ENCODE measurements around the gene AKIRIN2. TPM values are rescaled to one million over a fixed set of nuclear protein-coding genes. Genes with fewer than 3 reads are reported as not detected.

Gene AKIRIN2
- total and polyA plus RNA-seq, 11 donors = 15.2 to 54.7 (median 40.7) TPM

DNA sequence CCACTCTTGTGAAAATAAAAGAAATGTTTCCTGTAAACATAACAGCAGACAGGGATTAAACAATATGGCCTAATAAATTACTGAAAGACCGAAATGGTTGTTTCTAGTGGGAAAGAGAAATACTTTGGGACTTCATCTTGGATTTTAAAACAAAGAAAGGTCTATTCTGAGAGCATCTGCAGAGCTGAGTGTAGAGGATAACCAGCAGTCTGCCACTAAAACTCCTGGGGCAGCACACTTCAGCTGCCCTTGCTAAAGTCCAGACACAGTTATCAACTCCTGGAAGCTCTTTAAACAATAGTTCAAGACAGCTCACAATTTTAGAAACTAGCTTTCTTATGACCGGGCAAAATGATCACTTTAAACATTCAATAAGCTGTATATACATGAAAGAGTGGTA, 38.6 kb downstream of the AKIRIN2 start:
- Histone ChIP-seq H3K4me3 (no peak overlapping the region), H3K36me3 (peaks cover 0 to 60% (median 32%) of the 10 kb centered on the region in 9 donors), H3K9me3 (no peaks in the 10 kb centered on the region), H3K27ac (peak overlapping the region in 7 of 12 donors; percentile 0 to 36 (median 11)), H3K4me1 (peaks cover 0 to 15% (median 0%) of the 10 kb centered on the region in 12 donors), H3K27me3 (no peaks in the 10 kb centered on the region)
- peak in 3 of 4 donors; percentile 53 to 66 (median 56) for ATAC-seq
- WGBS, 4 donors = 47 to 62% (median 55%) methylated on average over 2 of the region's 2 CpGs
- intact Hi-C loops (cut with DNase I) = loop anchor here in 1 of 10 donors (5.0 kb wide), 1 partner anchor 34 kb away; no protein-coding TSS in a partner anchor
- DNase-seq = no peak
- TF ChIP-seq, protein P1, sequence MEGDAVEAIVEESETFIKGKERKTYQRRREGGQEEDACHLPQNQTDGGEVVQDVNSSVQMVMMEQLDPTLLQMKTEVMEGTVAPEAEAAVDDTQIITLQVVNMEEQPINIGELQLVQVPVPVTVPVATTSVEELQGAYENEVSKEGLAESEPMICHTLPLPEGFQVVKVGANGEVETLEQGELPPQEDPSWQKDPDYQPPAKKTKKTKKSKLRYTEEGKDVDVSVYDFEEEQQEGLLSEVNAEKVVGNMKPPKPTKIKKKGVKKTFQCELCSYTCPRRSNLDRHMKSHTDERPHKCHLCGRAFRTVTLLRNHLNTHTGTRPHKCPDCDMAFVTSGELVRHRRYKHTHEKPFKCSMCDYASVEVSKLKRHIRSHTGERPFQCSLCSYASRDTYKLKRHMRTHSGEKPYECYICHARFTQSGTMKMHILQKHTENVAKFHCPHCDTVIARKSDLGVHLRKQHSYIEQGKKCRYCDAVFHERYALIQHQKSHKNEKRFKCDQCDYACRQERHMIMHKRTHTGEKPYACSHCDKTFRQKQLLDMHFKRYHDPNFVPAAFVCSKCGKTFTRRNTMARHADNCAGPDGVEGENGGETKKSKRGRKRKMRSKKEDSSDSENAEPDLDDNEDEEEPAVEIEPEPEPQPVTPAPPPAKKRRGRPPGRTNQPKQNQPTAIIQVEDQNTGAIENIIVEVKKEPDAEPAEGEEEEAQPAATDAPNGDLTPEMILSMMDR (IDR thresholded peaks at IDR 0.05) = no peak
- no peak for TF ChIP-seq POLR2A (IDR thresholded peaks at IDR 0.05)

DNA sequence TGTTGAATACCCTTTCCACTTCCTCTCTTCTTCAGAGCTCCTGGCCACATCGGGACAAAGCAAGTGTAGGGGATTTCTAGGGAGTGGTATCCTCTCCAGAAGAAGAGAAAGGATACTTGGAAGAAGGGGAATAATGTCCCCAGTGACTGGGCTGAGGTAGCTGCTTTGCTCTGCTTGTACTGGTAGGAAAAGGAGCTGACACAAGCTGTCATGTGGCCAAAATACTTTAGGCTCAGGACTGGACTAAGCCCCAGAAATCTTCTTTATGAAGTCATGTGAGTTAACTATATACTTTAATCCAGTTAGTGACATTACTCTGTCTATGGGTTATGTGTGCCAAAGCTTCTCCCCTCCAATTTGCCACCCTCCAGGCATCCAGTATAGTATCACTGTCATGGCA, 40.5 kb downstream of the AKIRIN2 start:
- intact Hi-C loops (cut with DNase I) = loop anchor here in 1 of 10 donors (5.0 kb wide), 1 partner anchor 36 kb away; no protein-coding TSS in a partner anchor
- no peak for DNase-seq
- Histone ChIP-seq H3K36me3 (peaks cover 0 to 57% (median 22%) of the 10 kb centered on the region in 9 donors), H3K27ac (peak overlapping the region in 4 of 12 donors; percentile 11 to 51 (median 18)), H3K4me3 (no peak overlapping the region), H3K4me1 (peaks cover 0 to 23% (median 0%) of the 10 kb centered on the region in 12 donors), H3K9me3 (no peaks in the 10 kb centered on the region), H3K27me3 (no peaks in the 10 kb centered on the region)
- WGBS, 4 donors = 28 to 72% (median 60%) methylated on average over 1 of the region's 1 CpG
- no peak for TF ChIP-seq POLR2A (IDR thresholded peaks at IDR 0.05)
- TF ChIP-seq, protein P1 (IDR thresholded peaks at IDR 0.05) = no peak
- ATAC-seq = peak; percentile 19 to 48 (median 36)

DNA sequence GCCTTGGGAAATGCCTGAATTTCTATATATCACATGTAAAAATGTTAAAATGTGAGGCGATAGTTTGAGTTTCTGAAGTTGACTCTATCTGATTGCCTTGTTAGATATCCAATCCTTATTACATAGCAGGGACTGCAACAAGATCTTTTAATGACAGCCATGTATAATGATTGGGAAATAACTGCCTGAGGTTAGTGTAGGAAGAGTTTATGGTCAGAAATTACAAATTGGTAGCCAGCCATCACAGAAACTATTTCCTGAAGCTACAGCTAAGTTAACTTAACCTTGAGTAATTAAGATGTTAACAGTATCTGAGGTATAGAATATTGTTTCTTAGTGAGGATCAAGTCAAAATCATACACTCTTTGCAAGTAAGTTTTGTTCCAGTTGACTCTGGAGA, 41.0 kb downstream of the AKIRIN2 start:
- H3K27me3 ChIP-seq = no peaks in the 10 kb centered on the region
- DNase-seq (no peak), ATAC-seq (no peak)
- no peak overlapping the region for H3K4me3 ChIP-seq
- intact Hi-C loops (cut with DNase I) = loop anchor here in 1 of 10 donors (5.0 kb wide), 1 partner anchor 36 kb away; no protein-coding TSS in a partner anchor
- no peaks in the 10 kb centered on the region for H3K9me3 ChIP-seq
- H3K4me1 ChIP-seq = peaks cover 0 to 23% (median 0%) of the 10 kb centered on the region in 12 donors
- WGBS, 4 donors = 95 to 98% (median 97%) methylated on average over 1 of the region's 1 CpG
- peak overlapping the region in 6 of 12 donors; percentile 0 to 51 (median 12) for H3K27ac ChIP-seq
- TF ChIP-seq, protein P1 (IDR thresholded peaks at IDR 0.05) = no peak
- no peak for TF ChIP-seq POLR2A (IDR thresholded peaks at IDR 0.05)
- H3K36me3 ChIP-seq = peaks cover 0 to 58% (median 21%) of the 10 kb centered on the region in 9 donors

DNA sequence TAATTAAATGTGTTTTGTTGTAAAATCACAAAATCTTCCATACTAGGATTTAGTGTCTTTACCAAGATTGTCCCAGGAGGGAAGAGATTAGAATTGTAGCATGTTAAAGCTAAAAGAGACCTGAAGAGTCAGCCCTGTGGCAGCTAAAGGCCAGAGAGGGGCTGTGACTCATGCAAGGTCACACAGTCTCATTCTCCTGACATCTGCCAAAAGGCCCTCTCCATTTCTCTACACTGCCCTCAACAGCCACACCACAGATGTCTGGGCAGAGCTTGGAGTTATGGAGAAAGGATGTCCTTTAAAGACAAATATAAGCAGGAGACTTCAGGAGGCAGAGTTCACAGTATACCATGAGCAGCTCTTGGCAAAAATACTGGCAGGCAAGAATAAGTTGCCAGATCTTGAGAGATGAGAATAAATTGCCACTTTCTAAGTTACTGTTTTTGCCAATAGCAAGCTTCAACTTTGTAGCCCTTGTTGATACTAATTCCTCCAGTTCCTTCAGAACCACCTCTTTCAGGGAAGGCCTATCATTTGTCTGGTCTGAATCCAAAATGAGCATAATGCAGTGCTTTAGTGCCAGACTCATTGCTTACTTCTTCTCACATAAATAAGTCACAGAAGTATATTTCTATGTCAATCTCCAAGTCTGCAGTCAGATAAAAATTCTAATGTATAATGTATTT, 41.7 kb downstream of the AKIRIN2 start:
- intact Hi-C loops (cut with DNase I) = loop anchor here in 1 of 10 donors (5.0 kb wide), 1 partner anchor 37 kb away; no protein-coding TSS in a partner anchor
- Histone ChIP-seq H3K4me3 (no peak overlapping the region), H3K27ac (peak overlapping the region in 6 of 12 donors; percentile 0 to 51 (median 18)), H3K27me3 (no peaks in the 10 kb centered on the region), H3K9me3 (no peaks in the 10 kb centered on the region), H3K36me3 (peaks cover 0 to 58% (median 18%) of the 10 kb centered on the region in 9 donors), H3K4me1 (peaks cover 0 to 23% (median 0%) of the 10 kb centered on the region in 12 donors)
- no peak for TF ChIP-seq POLR2A (IDR thresholded peaks at IDR 0.05)
- TF ChIP-seq, protein P1 (IDR thresholded peaks at IDR 0.05) = no peak
- DNase-seq (no peak), ATAC-seq (peak in 3 of 4 donors; percentile 41 to 75 (median 72))
